DMS79 treated with DMSO at 0.1 percent for 48 hours (cell line): ENCODE results near the gene CREB3L1.
"Not testable (repeated sequence)": the region's sequence is repeated elsewhere in the genome, so short reads cannot be mapped to it uniquely, and the experiment has no call there.

Experiments used
- DNase-seq: peaks from one replicate; lab custom pipeline; 2025; lab: John Stamatoyannopoulos, UW

CREB3L1 gene

GRCh38 chr11:46248289-46249102 lies 29.0 kb upstream of the CREB3L1 start:
- DNase-seq, result no peak

GRCh38 chr11:46249103-46249937 lies 28.1 kb upstream of the CREB3L1 start:
- DNase-seq, result no peak

- no peak for DNase-seq
Observed at GRCh38 chr11:46249938-46250744, 27.3 kb upstream of the CREB3L1 start.

DNA sequence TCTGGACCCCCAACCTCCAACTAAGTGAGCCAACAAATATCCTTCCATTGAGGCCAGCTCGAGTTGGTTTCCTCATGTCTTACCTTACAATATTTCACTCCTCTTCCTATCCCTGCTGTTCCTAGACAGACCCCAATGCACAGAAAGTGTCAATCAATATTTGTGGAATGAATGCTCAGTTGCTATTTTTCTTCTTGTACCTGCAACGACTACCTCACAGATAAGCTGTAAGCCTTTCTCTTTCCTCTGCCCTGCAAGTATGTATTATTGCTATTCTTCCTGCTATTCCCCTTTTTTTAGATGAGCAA lies 26.8 kb upstream of the CREB3L1 start:
- no peak for DNase-seq

GRCh38 chr11:46251954-46252353 lies 25.5 kb upstream of the CREB3L1 start:
- no peak for DNase-seq

GRCh38 chr11:46252373-46252914 lies 25.0 kb upstream of the CREB3L1 start:
- DNase-seq, result no peak

DNA sequence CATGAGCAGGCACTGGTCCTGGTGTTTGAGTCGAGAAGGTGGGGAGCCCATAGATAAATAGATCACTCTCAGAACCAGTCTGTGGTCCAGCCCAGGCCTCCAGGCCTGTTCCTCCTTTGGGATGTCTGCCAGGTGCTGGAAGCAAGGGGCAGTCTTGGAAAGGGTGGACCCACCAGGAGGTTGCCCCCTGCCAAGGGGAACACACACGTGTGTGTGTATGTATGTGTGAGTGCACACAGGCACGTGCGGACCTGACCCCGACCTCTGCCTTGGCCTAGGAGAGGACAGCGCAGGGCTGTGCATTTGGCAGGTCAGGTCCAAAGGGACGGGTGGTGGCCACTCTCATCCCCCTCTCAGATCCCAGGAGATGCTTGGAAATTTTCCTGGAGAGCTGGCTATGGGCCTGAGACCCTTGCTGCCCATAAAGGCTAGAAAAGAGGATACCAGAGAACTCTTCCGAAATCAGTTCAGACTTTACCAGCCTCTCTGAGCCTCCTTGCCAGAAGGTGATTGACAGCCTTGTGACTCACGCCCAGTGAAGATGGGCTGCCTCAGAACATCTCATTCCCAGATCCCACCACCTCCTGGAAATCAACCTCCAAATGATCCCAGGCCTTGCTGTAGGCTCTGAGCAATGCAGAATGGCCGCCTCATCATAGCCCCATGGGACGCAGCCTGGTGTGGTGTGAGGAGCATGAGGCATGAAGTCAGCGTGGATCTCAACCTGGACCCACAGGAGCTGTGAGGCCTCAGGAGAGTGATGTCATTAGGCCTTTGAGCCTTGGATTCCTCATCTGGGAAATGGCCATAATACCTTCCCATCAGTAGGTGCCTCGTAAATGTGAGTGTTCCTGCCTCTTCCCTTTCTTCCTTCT lies 24.0 kb upstream of the CREB3L1 start:
- no peak for DNase-seq

GRCh38 chr11:46254133-46254491 lies 23.4 kb upstream of the CREB3L1 start:
- no peak for DNase-seq

- DNase-seq, result no peak
Observed at GRCh38 chr11:46256540-46257001, 20.9 kb upstream of the CREB3L1 start.

DNA sequence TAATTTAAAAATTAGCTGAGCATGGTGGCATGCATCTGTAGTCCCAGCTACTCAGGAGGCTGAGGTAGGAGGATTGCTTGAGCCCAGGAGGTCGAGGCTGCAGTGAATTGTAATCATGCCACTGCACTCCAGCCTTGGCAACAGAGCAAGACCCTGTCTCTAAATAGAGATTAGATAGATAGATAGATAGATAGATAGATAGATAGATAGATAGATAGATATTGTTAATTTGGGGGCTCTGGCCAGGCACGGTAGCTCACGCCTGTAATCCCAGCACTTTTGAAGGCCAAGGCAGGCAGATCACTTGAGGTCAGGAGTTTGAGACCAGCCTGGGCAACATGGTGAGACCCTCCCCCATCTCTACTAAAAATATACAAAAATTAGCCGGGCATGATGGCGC lies 18.1 kb upstream of the CREB3L1 start:
- not testable (repeated sequence) for DNase-seq

- DNase-seq, result peak; percentile 40
Observed at GRCh38 chr11:46259971-46260560, 17.4 kb upstream of the CREB3L1 start.

GRCh38 chr11:46263120-46263519 lies 14.3 kb upstream of the CREB3L1 start:
- no peak for DNase-seq

- DNase-seq, result no peak
Observed at GRCh38 chr11:46264030-46264429, 13.4 kb upstream of the CREB3L1 start.

DNA sequence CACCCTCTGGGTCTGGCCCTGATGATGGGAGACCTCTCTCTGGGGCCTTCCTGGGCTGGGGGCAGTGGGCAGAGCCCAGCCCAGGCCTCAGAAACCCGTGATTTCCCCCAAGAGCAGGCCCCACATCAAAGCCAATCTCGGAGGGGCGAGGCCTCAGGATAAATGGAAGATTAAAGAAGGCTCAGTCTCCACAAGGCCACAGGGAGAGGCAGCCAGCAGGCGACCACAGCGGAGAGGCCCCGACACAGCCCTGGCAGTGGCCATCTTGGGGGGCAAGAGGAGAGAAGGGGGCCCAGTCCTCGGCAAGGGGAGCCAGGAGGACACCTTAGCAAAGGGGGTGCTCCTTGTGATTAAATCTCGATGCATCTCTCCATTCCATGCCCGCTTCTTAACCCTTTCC lies 12.5 kb upstream of the CREB3L1 start:
- no peak for DNase-seq

DNA sequence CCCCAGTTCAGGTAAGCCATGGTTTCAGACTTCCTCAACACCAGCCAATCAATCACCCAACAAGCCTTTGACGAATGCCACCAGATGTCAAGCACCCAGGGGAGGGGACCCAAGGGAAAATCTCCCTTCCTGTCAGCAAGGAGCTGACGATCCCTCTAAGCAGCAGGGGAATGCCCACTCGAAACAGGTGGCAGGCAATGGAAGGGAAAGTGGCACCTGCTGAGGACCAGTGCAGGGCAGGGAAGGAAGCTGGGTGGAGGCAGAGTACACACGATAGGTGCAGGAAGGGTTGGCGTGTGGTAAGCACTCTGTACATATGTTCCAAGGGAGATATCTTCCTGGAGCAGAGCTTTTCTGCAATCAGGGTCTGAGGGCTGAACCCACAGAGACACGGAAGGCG lies 11.7 kb upstream of the CREB3L1 start:
- DNase-seq, result no peak

DNA sequence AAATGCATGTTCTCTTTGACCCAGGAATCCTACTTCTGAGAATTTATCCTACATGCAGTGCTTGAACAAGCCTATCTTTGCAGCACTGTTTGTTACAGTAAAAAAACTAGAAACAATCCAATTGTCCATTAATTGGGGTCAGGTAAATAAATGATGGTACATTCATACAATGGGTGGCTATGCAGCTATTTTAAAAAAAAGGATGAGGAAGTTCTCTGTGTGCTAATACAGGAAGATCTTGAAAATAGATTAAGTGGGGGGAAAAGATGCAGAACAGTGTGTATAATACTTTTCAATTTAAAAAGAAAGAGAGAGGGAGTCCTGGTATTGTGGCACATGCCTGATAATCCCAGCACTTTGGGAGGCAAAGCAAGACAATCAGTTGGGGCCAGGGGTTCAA lies 9.5 kb upstream of the CREB3L1 start:
- DNase-seq, result no peak

DNA sequence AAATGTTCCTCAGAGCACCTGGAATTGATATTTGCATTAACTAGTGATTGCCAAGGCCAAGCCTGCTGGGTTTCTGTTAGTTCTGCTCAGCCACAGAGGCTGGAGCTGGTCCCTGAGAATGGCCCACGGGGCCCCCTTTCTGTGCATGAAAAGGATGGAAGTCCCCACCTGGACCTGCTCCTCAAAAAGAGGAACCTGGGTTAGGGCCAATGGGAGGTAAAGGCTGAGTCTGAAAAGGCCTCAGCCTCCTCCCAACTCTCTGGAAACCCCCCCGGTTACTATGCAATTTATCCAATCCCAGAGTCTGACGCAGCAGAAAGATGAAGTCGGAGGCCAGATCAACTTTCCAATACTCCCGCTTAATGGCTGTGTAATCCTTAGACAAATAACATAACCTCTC lies 6.8 kb upstream of the CREB3L1 start:
- no peak for DNase-seq

GRCh38 chr11:46271407-46271806 lies 6.1 kb upstream of the CREB3L1 start:
- no peak for DNase-seq

GRCh38 chr11:46271875-46272815 lies 5.3 kb upstream of the CREB3L1 start:
- no peak for DNase-seq
